ENCODE measurements around the gene TAL1. TPM values are rescaled to one million over a fixed set of nuclear protein-coding genes. Genes with fewer than 3 reads are reported as not detected.

TAL1 gene
- total RNA-seq, 6 experiments from 2014 or later, result 0.43 to 4.5 (median 1.8) TPM

DNA sequence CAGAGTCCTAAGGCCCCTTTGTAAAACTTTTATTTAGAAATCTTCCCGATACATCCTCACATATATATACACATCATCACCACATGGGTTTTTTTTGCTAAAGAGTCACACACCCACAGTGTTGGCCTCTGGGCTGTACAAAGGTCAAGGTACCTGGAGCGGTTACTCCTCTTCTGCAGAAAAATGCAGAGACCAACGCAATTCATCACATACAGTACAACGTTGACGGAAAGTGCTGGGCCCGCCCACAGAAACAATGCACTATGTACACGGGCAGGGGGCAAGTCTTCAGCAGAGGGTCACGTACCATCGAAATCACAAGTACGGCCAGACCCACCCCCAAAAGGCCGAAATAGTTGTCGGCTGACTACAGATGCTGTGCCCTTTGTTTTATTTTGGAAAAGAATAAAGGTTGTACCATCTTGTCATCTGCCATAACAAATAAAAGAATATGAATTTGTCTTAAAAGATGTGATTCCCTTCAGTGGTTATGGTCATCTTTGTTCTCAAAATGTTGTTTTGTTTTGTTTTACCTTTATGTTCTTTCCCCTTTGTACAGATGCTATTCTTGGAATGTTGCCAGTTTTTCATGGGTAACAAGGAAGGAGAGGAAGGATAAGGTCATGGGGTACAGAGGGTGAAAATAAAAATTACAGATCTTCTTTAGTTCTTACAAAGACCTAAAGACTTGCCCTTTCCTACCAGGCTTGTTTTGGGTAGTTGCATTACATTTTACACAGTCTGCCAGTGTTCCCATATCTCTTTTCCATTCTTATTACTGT lies 15.6 kb downstream of the TAL1 start:
- DNase-seq (no peak), ATAC-seq (no peak)
- TF ChIP-seq, protein P1, sequence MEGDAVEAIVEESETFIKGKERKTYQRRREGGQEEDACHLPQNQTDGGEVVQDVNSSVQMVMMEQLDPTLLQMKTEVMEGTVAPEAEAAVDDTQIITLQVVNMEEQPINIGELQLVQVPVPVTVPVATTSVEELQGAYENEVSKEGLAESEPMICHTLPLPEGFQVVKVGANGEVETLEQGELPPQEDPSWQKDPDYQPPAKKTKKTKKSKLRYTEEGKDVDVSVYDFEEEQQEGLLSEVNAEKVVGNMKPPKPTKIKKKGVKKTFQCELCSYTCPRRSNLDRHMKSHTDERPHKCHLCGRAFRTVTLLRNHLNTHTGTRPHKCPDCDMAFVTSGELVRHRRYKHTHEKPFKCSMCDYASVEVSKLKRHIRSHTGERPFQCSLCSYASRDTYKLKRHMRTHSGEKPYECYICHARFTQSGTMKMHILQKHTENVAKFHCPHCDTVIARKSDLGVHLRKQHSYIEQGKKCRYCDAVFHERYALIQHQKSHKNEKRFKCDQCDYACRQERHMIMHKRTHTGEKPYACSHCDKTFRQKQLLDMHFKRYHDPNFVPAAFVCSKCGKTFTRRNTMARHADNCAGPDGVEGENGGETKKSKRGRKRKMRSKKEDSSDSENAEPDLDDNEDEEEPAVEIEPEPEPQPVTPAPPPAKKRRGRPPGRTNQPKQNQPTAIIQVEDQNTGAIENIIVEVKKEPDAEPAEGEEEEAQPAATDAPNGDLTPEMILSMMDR (IDR thresholded peaks at IDR 0.05), result no peak
- no peak for TF ChIP-seq POLR2A (IDR thresholded peaks at IDR 0.05)
- 73% methylated on average over 11 of the region's 12 CpGs for WGBS (ENCODE audit: insufficient coverage, low coverage, low lambda C conversion rate, missing lambda C conversion rate)
- Histone ChIP-seq H3K27me3 (no peaks in the 10 kb centered on the region), H3K4me3 (no peak overlapping the region), H3K9me3 (no peaks in the 10 kb centered on the region), H3K4me1 (no peaks in the 10 kb centered on the region), H3K36me3 (no peaks in the 10 kb centered on the region), H3K27ac (no peak overlapping the region)
- intact Hi-C loops (cut with DNase I), result no loop called here

DNA sequence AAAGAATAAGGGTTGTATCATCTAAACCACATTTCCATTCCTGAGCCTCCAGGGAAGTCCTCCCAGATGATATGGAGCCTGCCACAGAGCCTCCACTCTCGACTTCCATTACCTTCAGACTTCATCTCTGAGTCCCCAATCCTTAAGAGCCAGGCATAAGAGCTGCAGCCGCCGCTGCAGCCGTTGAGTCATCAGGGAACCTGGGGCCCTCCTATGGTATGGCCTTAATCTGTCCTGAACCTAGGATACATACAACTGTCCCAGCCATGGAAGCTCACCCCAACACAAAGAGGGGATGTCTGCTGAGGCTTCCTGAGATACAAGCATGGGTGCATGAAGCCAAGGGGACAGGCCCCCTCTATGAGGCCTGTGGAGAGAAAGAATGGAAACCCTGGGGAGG lies 16.3 kb downstream of the TAL1 start:
- intact Hi-C loops (cut with DNase I), result no loop called here
- no peak for DNase-seq
- Histone ChIP-seq H3K36me3 (no peaks in the 10 kb centered on the region), H3K27ac (no peak overlapping the region), H3K4me3 (no peak overlapping the region), H3K27me3 (no peaks in the 10 kb centered on the region), H3K4me1 (no peaks in the 10 kb centered on the region), H3K9me3 (no peaks in the 10 kb centered on the region)
- WGBS (ENCODE audit: insufficient coverage, low coverage, low lambda C conversion rate, missing lambda C conversion rate), result 86% methylated on average over 4 of the region's 4 CpGs
- TF ChIP-seq, protein P1 (IDR thresholded peaks at IDR 0.05), result no peak
- no peak for TF ChIP-seq POLR2A (IDR thresholded peaks at IDR 0.05)
- ATAC-seq, result no peak

DNA sequence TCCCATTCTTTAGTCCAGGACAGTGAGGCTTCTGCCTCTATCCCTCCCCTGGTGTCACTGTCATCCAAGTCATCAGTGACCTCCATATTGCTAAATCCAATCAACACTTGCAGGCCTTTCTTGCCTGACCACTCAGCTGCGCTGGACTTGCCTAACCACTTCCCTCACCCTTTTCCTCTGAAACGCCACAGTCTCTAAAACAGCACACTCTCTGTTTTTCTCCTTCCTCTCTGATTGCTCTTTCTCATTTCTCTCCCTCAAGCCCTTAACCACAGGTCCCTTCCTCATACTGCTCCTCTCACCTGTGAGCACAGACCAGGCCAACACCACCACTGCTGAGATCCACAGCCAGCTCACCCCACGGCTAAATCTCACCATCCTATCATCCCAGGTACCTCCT lies 17.5 kb downstream of the TAL1 start:
- Histone ChIP-seq H3K27me3 (no peaks in the 10 kb centered on the region), H3K4me3 (no peak overlapping the region), H3K27ac (no peak overlapping the region), H3K9me3 (no peaks in the 10 kb centered on the region), H3K36me3 (no peaks in the 10 kb centered on the region), H3K4me1 (no peaks in the 10 kb centered on the region)
- ATAC-seq, result no peak
- TF ChIP-seq, protein P1 (IDR thresholded peaks at IDR 0.05), result no peak
- TF ChIP-seq POLR2A (IDR thresholded peaks at IDR 0.05), result no peak
- intact Hi-C loops (cut with DNase I), result no loop called here
- no peak for DNase-seq
- WGBS (ENCODE audit: insufficient coverage, low coverage, low lambda C conversion rate, missing lambda C conversion rate), result 53% methylated on average over 3 of the region's 3 CpGs

DNA sequence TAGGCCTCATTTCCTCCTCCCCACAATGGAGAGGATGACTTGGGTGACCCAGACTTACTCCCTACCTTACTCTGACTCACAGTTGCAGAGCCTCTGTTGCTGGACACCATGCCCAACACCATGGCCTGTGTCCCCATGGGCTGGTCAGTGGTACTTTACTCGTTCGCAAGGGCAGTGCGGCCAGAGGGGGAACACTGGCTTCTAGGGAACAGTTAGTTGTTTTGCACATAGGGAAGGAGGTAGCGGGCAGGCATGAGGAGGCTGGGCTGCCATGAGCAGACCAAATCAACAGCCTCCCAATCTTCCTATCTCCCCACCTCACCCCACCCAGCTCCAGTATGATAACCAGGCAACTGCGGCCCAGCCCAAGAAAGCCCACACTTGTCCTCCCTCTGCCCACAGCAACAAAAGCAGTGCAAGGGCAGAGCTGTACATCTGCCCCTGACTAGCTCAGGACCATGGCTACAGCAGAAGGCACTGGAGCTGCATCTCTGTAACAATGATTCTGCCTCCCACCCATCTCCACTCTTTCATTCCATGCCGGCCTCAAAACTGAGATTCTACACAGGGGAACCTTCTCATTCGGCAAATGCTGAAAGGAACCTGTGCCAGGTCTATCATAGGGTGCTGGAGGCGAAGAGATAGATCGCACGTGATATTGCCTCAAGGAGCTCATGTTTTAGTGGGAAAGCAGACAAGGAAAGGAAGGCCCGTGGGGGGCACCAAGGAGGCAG lies 18.6 kb downstream of the TAL1 start:
- H3K27me3 ChIP-seq, result no peaks in the 10 kb centered on the region
- H3K36me3 ChIP-seq, result no peaks in the 10 kb centered on the region
- H3K4me3 ChIP-seq, result no peak overlapping the region
- peak in 1 of 4 donors; percentile 18 for ATAC-seq
- no peaks in the 10 kb centered on the region for H3K4me1 ChIP-seq
- intact Hi-C loops (cut with DNase I), result no loop called here
- TF ChIP-seq, protein P1 (IDR thresholded peaks at IDR 0.05), result no peak
- 90% methylated on average over 8 of the region's 11 CpGs for WGBS (ENCODE audit: insufficient coverage, low coverage, low lambda C conversion rate, missing lambda C conversion rate)
- no peak for DNase-seq
- H3K27ac ChIP-seq, result no peak overlapping the region
- H3K9me3 ChIP-seq, result no peaks in the 10 kb centered on the region

Data from right lobe of liver (tissue), 6 donors.